Measurements from ENCODE around the gene LUZP2. TPM values are rescaled to one million over a fixed set of nuclear protein-coding genes. Genes with fewer than 3 reads are reported as not detected.

The LUZP2 gene
- polyA plus RNA-seq, 1 donor from 2014 or later = not detected

DNA sequence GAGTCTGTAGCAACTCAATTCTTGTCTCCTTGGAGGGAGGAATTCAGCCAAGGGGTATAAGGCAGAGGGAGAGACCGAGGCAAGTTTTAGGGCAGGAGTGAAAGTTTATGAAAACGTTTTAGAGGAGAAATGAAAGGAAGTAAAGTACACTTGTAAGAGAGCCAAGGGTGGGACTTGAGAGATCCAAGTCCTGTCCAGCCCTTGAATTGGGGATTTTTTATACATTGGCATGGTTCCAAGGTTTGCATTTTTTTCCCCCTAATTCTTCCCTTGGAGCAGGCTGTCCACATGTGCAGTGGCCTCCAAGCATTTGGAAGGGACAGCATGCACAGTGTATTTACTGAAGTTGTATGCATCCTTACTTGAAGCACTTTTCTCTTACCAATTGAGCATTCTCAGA, 192.1 kb downstream of the LUZP2 start:
- Mint-ChIP-seq H3K36me3 (no peaks in the 10 kb centered on the region), H3K27ac (no peak overlapping the region), H3K27me3 (no peaks in the 10 kb centered on the region), H3K9me3 (peaks cover 0 to 3% (median 0%) of the 10 kb centered on the region in 3 donors), H3K4me3 (peak overlapping the region in 1 of 4 donors; percentile 72), H3K4me1 (no peaks in the 10 kb centered on the region)

DNA sequence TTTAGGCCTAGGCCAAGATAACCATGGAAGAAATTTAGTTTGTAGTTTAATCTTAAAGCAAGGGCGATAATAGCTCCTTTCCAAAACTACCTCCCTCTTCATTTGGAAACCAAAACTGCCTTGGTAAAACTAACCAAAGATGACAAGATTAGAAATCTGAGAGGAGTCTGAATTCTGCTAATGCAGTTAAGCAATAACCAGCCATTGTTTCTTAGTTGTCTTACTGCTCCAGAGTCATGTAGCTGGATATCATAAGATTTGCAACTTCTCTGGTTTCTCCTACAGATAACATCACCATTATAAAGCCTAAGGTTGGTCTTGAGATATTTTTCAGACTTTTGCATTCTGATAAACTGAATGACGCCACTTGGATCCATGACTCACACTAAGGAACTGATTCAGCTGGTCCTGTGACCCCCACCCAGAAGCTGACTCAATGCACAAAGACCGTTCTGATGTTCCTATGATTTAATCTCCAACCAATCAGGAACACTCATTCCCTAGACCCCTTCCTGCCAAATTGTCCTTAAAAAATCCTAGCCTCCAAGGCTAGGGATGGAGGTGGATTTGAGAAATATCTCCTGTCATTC, 200.8 kb downstream of the LUZP2 start:
- Mint-ChIP-seq H3K4me1 (no peaks in the 10 kb centered on the region), H3K4me3 (no peak overlapping the region), H3K36me3 (no peaks in the 10 kb centered on the region), H3K27me3 (no peaks in the 10 kb centered on the region), H3K9me3 (peaks cover 0 to 7% (median 0%) of the 10 kb centered on the region in 3 donors), H3K27ac (no peak overlapping the region)

DNA sequence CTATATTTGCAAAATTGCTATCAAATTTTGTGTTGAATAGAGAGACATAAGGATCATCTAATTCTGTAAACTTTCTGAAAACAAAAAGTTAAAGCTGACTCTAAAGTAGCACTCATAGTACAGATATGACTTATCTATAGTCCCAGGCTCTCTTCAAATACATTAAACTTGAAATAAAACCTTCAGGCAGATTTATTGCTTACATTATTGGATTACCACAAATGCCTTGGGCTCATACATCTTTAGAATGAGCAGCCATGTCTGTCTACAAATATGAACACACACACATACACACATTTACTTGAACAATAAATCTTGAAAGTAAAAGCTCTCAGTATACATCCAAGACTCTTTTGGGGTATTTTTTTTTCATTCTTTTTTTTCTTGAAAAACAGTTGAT, 207.9 kb downstream of the LUZP2 start:
- H3K27ac Mint-ChIP-seq = no peak overlapping the region
- H3K4me1 Mint-ChIP-seq = peaks cover 0 to 2% (median 0%) of the 10 kb centered on the region in 3 donors
- no peaks in the 10 kb centered on the region for H3K27me3 Mint-ChIP-seq
- H3K36me3 Mint-ChIP-seq = no peaks in the 10 kb centered on the region
- H3K4me3 Mint-ChIP-seq = no peak overlapping the region
- peaks cover 0 to 11% (median 2%) of the 10 kb centered on the region in 3 donors for H3K9me3 Mint-ChIP-seq

DNA sequence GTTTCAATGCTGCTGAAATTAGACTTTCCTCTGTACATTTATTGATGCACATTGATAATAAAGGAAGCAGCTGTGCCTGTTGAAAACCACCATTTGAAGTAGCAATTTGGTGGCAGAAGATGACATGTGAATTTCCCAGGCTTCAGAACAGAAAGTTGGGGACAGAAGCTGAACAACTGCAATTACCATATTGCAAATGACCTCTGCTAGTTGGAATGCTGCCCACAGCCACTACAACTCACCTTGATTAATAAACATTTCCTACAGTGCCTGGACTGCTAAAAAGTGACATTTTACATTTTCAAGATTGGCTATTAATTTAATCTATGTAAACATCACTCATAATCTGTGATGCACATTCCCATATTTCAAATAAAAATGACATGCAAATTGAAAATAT, 208.6 kb downstream of the LUZP2 start:
- H3K27ac Mint-ChIP-seq = no peak overlapping the region
- H3K36me3 Mint-ChIP-seq = no peaks in the 10 kb centered on the region
- no peak overlapping the region for H3K4me3 Mint-ChIP-seq
- peaks cover 2 to 11% (median 2%) of the 10 kb centered on the region in 3 donors for H3K9me3 Mint-ChIP-seq
- H3K27me3 Mint-ChIP-seq = no peaks in the 10 kb centered on the region
- H3K4me1 Mint-ChIP-seq = peaks cover 0 to 2% (median 0%) of the 10 kb centered on the region in 3 donors

DNA sequence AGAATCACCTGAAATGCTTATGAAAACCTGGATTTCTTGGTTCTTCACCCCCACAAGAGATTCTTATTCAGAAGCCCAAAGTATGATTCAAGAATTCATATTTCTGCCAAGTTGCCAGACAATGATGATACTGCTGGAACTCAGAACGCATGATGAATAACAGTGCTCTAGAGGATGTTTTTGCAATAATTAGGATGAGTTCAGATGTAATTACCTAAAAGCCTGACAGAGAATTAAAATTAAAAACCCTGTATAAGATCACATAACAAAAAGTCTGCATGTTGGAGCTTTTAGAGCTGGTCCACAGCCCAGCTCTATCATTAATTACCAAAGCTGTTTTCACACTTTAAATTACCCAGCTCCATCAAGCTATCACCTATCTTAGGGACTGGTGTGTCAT, 211.8 kb downstream of the LUZP2 start:
- no peaks in the 10 kb centered on the region for H3K4me1 Mint-ChIP-seq
- no peaks in the 10 kb centered on the region for H3K36me3 Mint-ChIP-seq
- no peaks in the 10 kb centered on the region for H3K27me3 Mint-ChIP-seq
- H3K9me3 Mint-ChIP-seq = peaks cover 0 to 9% (median 3%) of the 10 kb centered on the region in 3 donors
- H3K4me3 Mint-ChIP-seq = no peak overlapping the region
- H3K27ac Mint-ChIP-seq = no peak overlapping the region

DNA sequence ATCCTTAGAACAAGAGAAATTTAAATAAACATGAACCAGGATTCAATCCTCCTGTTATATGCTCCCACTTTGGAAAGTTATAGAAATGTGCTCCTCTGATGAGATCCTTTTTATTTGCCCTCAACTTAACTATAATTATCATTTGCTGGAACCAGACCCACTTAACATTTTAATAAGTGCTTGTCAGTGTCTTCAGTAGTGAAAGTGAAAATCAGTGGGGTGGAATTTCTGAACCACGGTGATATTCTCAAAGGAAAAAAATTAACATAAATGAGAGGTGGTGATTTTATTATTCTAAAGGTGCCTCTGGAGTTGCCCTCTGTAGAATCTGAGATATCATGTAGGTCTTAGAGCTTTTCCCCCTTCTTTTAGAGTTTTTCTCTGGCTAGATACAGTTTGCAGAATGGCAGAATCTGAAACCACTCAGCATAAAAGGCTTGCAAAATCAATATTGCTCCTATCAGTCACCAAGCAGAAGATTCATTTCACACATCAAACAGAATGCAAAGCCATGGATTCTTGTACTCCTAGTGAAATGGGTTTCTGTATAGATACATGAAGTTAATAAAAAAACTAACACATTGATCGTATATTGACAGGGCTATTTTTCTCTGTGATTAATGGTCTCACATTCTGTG, 213.2 kb downstream of the LUZP2 start:
- H3K36me3 Mint-ChIP-seq = no peaks in the 10 kb centered on the region
- no peaks in the 10 kb centered on the region for H3K4me1 Mint-ChIP-seq
- peaks cover 0 to 9% (median 3%) of the 10 kb centered on the region in 3 donors for H3K9me3 Mint-ChIP-seq
- no peaks in the 10 kb centered on the region for H3K27me3 Mint-ChIP-seq
- no peak overlapping the region for H3K27ac Mint-ChIP-seq
- H3K4me3 Mint-ChIP-seq = no peak overlapping the region

DNA sequence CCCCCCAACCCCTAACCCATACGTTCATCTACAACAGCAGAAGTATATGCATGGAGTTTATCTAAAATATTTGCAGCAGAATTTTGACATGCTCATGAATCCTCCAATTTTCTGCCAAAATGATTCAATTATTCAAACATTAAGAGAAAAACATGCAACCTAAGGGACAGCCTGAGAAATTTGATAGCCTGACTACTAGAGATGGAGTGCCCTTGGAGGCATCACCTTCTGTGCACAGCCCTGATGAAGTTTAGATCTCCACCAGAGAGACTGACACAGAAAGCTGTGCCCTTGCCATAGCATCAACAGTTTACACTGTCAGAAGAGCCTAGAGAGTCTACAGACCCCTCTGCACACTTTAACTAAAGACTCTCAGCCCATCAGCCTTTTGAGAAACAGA, 217.7 kb downstream of the LUZP2 start:
- Mint-ChIP-seq H3K4me3 (no peak overlapping the region), H3K4me1 (no peaks in the 10 kb centered on the region), H3K27ac (no peak overlapping the region), H3K9me3 (peaks cover 8 to 12% (median 8%) of the 10 kb centered on the region in 3 donors), H3K27me3 (no peaks in the 10 kb centered on the region), H3K36me3 (no peaks in the 10 kb centered on the region)

DNA sequence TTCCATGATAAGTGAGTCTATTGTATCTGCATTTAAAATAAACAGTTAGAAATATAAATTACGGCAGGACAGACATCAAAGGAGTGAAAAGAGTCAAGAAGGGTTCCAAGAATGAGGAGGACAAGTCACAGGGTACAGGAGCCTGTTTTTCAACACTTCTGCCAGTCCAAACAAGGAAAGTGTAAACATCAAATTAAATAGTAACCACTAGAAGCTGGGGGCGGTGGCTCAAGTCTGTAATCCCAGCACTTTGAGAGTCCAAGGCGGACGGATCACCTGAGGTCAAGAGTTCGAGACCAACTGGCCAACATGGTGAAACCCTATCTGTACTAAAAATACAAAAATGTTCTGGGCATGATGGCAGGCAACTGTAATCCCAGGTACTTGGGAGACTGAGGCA, 219.6 kb downstream of the LUZP2 start:
- H3K4me1 Mint-ChIP-seq = no peaks in the 10 kb centered on the region
- H3K27me3 Mint-ChIP-seq = no peaks in the 10 kb centered on the region
- no peak overlapping the region for H3K4me3 Mint-ChIP-seq
- H3K9me3 Mint-ChIP-seq = peaks cover 9 to 11% (median 9%) of the 10 kb centered on the region in 3 donors
- H3K36me3 Mint-ChIP-seq = no peaks in the 10 kb centered on the region
- H3K27ac Mint-ChIP-seq = no peak overlapping the region

DNA sequence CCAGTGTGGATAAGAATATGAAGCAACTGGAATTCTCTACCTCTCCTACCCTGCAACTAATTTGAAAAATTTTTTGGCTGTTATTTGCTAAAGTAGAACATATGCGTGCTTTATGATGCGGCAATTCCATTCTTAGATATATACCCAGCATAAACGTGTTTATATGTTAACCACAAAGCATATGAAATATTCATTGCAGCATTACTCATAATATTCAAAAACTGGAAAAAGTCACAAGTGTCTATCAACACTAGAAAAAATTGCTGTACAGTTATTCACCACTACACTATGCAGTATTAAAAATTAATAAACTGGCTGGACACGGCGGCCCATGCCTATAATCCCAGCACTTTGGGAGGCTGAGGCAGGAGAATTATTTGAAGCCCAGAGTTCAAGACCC, 226.4 kb downstream of the LUZP2 start:
- Mint-ChIP-seq H3K27ac (no peak overlapping the region), H3K4me3 (no peak overlapping the region)

DNA sequence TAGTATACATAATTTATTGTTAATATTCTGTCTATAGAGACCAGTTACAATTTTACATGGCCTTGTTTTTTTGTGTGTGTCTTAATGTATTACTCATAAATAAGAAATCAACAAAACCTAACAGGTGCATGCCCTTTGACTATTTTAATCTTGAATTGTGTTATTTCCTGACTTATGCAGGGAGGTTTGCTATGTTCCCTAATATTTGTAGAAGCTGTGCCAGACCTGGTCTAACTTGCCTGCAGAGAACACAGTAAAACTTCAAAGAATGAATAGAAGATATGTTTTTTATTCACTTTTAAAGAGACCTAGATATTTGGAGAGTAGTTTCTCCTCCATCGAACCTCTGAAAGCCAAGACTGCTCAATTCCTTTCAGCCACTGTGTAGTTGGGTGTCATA, 234.7 kb downstream of the LUZP2 start:
- Mint-ChIP-seq H3K9me3 (peaks cover 0 to 13% (median 2%) of the 10 kb centered on the region in 3 donors), H3K4me1 (no peaks in the 10 kb centered on the region), H3K27ac (no peak overlapping the region), H3K4me3 (no peak overlapping the region), H3K27me3 (no peaks in the 10 kb centered on the region), H3K36me3 (no peaks in the 10 kb centered on the region)

More for the DNA sequence above, 226.4 kb downstream of the LUZP2 start:
- H3K36me3 Mint-ChIP-seq = no peaks in the 10 kb centered on the region
- no peaks in the 10 kb centered on the region for H3K27me3 Mint-ChIP-seq
- H3K9me3 Mint-ChIP-seq = peaks cover 4 to 11% (median 5%) of the 10 kb centered on the region in 3 donors
- no peaks in the 10 kb centered on the region for H3K4me1 Mint-ChIP-seq

DNA sequence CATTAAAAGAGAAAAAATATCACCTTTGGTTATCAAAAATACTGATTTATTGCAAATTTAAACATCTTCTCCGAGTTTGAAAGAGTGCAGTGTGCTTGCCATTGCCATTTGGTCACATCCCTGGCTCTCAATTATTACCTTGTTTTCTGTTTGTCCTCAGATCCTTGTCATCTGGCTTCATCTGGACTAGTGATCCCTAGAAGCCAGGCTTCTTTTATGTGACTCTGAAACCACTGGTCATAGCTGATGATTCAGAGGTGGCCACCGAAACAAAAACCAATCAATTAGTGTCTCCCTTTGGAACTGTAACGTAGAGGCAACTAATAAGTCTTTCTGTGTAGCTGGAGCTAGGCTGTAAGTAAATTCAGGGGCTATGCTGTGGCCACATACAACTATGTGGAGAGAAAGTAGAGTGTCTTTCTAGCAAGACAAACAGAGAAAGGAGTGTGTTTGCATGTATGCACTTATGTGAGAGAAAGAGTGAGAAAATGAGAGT, 237.9 kb downstream of the LUZP2 start:
- H3K27ac Mint-ChIP-seq = no peak overlapping the region

DNA sequence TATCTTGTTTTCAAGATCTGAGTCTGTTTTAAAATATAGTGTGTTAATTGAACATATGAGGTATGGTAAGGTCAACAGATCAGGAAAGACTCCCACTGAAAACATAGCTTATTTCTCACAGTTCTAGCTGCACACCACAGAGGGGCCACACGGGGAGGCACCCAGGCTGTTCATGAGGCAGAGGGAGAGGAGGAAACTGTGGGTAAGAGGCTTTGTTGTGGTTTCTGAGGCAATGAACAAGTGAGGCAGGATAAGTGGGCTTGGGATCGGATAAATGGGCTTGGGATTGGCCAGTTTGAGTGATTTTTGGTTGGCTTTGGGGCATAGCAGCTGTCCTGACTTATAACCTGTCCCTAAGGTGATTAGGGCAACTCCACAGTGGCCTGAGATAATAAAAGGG, 242.1 kb downstream of the LUZP2 start:
- no peak overlapping the region for H3K4me3 Mint-ChIP-seq
- no peaks in the 10 kb centered on the region for H3K36me3 Mint-ChIP-seq
- H3K9me3 Mint-ChIP-seq = peaks cover 0 to 6% (median 1%) of the 10 kb centered on the region in 3 donors
- H3K27me3 Mint-ChIP-seq = no peaks in the 10 kb centered on the region
- H3K27ac Mint-ChIP-seq = no peak overlapping the region
- H3K4me1 Mint-ChIP-seq = no peaks in the 10 kb centered on the region

More for the DNA sequence above, 237.9 kb downstream of the LUZP2 start:
- H3K4me3 Mint-ChIP-seq = no peak overlapping the region
- no peaks in the 10 kb centered on the region for H3K36me3 Mint-ChIP-seq
- H3K9me3 Mint-ChIP-seq = peaks cover 0 to 8% (median 1%) of the 10 kb centered on the region in 3 donors
- no peaks in the 10 kb centered on the region for H3K4me1 Mint-ChIP-seq
- no peaks in the 10 kb centered on the region for H3K27me3 Mint-ChIP-seq

DNA sequence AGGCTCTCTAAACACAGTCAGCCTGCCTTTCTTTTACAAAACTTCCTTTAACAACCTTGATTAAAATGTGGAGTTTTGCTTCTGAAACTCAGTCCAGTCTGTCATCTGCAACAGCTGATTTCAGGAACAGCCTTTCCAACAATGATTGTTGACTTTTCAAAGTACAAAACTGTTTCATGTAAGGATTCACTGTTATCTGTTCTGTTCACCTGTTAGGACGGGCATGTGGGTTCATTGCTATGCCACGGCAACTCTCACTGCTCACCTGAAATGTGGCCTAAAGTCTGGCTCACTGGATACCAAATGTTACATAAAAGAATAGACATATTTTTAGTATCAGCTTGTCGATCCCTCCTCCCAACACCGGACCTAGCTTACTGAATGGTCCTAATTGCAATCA, 242.8 kb downstream of the LUZP2 start:
- Mint-ChIP-seq H3K27me3 (no peaks in the 10 kb centered on the region), H3K27ac (no peak overlapping the region), H3K4me3 (no peak overlapping the region), H3K36me3 (no peaks in the 10 kb centered on the region), H3K9me3 (peaks cover 3 to 6% (median 3%) of the 10 kb centered on the region in 3 donors), H3K4me1 (peaks cover 0 to 2% (median 0%) of the 10 kb centered on the region in 3 donors)

DNA sequence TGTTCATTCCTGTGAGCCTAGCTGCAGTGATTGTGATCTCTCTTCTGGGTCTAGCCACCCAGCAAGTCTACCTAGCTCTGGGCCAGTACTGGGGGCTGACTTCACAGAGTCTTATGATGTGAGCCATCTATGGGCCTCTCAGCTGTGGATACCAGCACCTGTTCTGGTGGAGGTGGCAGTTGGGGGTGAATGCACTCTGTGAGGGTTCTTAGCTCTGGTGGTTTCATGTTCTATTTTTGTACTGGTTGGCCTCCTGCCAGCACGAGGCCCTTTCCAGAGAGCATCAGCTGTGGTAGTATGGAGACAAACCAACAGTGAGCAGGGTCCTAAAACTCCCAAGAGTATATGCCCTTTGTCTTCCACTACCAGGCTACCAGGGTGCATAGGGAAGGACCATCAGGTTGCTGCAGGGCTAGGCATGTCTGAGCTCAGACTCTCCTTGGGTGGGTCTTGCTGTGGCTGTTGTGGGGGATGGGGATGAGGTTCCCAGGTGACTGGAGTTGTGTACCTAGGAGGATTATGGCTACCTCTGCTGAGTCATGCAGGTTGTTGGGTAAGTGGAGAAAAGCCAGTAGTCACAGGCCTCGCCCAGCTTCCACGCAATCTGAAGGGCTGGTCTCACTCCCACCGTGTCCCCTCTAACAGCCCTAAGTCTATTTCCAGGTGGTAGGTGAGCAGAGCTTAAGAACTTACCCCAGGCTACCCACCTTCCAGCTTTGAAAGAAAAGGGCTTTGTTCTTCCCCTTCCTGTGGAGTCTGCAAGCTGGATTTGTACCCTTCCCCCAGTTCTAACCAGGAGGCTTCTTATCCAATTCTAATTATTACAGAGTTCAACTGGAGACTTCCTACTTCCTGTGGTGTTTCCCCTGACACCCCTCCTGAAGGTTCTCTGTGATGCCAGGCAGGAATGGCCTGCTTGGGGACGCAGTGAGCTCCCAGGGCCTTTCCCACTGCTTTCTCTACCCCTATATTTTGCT, 250.7 kb downstream of the LUZP2 start:
- Mint-ChIP-seq H3K27me3 (no peaks in the 10 kb centered on the region), H3K36me3 (peaks cover 2% of the 10 kb centered on the region), H3K27ac (no peak overlapping the region), H3K9me3 (peaks cover 1 to 10% (median 3%) of the 10 kb centered on the region in 3 donors), H3K4me1 (peaks cover 0 to 2% (median 0%) of the 10 kb centered on the region in 3 donors), H3K4me3 (no peak overlapping the region)

DNA sequence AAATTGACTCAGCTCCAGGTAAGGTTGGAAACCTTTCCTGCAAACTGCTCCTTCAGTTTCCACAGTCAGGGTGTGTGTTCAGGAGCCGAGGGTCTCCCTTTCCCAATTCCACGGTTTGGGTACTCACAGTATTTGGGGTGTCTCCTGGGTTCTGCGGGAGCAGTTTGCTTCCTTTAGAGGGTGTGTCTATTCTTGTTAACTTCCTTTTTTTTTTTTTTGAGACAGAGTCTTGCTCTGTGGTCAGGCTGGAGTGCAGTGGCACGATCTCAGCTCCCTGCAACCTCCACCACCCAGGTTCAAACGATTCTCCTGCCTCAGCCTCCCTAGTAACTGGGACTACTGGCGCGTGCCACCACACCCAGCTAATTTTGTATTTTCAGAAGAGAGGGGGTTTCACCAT, 251.4 kb downstream of the LUZP2 start:
- Mint-ChIP-seq H3K27me3 (no peaks in the 10 kb centered on the region), H3K36me3 (peaks cover 2% of the 10 kb centered on the region), H3K9me3 (peaks cover 1 to 8% (median 3%) of the 10 kb centered on the region in 3 donors), H3K4me3 (no peak overlapping the region), H3K27ac (no peak overlapping the region), H3K4me1 (peaks cover 0 to 2% (median 0%) of the 10 kb centered on the region in 3 donors)

Measured in IgD-negative memory B cell (primary cell).